GM19099 (cell line): ENCODE results near the gene MUC7.

Experiments
- POLR2A ChIP-seq: IDR thresholded peaks from 3 replicates; pipeline ENCODE4 v1.6.1; 2011; ENCODE audit warnings: low read depth; ENCODE audit not compliant: insufficient read length; ENCODE audit errors: extremely low read depth

MUC7 gene

GRCh38 chr4:70471897-70472296, at the start of gene MUC7:
MUC7 (plus strand) TSS chr4:70472197; CDS start chr4:70474022, 1,825 bp downstream.
- no peak for TF ChIP-seq POLR2A

DNA sequence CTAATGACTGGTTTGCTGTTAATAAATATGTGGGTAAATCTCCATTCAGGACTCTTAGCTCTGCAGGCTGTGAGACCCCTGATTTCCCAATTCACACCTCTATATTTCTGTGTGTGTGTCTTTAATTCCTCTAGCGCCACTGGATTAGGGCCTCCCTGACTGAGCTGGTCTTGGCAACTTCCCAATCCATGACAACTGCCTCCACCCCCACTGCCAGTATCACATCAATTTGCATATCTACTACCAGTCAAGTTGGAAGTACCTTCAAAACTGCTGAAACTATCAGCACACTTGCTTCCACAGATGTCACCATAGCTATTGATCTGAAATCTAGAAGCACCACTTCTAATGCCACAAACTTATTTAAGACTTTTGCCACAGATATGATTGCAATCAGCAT, 46.7 kb upstream of the MUC7 start:
- TF ChIP-seq POLR2A: no peak

- TF ChIP-seq POLR2A: no peak
Measured at GRCh38 chr4:70426789-70427188, 45.2 kb upstream of the MUC7 start.

DNA sequence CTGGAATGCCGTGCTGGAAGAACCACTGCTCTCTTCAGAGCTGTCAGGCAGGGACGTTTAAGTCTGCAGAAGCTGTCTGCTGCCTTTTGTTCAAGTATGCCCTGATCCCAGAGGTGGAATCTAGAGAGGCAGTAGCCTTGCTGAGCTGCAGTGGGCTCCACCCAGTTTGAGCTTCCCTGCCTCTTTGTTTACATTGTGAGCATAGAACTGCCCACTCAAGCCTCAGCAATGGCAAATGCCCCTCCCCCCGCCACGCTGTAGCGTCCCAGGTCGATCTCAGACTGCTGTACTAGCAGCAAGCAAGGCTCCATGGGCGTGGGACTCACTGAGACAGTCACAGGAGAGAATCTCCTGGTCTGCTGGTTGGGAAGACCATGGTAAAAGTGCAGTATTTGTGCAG, 34.8 kb upstream of the MUC7 start:
- no peak for TF ChIP-seq POLR2A

- TF ChIP-seq POLR2A: no peak
Measured at GRCh38 chr4:70442474-70442873, 29.5 kb upstream of the MUC7 start.

GRCh38 chr4:70443329-70443728, 28.7 kb upstream of the MUC7 start:
- TF ChIP-seq POLR2A: no peak

GRCh38 chr4:70449220-70449619, 22.8 kb upstream of the MUC7 start:
- TF ChIP-seq POLR2A: no peak

DNA sequence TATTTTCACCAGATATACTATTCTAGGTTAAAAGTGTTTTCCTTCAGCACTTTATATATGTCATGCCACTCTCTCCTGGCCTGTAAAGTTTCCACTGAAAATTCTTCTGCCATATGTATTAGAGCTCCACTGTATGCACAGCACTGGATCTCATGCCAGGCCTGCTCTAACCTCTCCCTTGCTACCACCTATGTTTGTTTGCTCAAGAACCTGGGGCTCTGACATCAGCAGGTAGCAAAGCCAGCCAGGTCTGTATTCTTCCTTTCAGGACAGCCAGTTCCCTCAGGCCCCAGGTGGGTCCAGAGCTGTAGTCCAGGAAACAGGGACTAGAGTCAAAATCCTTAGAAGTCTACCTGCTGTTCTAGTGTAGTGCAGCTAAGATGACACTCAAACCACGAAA, 19.1 kb upstream of the MUC7 start:
- TF ChIP-seq POLR2A: no peak

DNA sequence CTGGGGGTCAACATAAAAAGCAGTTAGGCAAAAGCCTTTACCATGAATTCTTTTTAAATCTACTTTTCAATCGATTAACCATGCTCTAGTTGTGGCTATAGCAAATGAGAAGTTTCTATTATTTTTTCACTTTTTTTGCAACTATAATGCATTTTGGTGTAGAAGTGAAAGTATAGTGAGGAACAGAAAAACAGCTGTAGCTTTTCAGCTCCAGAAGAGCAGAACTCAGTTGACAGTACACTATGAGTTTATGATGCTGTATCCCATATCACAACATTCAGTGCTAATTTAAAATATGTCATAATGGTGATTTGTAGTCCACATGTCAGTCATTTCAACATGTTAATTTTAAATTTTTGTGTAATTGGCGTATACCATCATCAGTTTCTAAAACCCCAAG, 8.7 kb upstream of the MUC7 start:
- TF ChIP-seq POLR2A: no peak

- no peak for TF ChIP-seq POLR2A
Measured at GRCh38 chr4:70473679-70474078, 1.7 kb downstream of the MUC7 start.

DNA sequence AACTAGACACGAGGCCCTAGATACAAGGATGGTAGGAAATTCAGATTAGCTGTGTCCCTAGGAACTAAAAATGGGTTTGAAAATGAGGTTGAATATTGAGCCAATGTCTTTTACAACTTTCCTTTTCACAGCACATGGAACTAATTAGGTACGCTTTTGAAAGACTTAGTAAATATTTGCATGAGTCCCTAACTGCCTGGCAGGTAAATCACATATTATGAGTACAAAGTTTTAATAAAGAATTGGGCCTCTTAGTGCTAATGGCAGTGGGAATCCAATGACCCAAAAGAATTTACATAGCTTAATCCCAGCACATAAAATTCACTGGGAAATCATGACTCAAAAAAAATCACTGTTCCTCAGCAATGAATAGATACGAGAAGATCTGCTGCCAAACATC, 16.8 kb downstream of the MUC7 start:
- no peak for TF ChIP-seq POLR2A

DNA sequence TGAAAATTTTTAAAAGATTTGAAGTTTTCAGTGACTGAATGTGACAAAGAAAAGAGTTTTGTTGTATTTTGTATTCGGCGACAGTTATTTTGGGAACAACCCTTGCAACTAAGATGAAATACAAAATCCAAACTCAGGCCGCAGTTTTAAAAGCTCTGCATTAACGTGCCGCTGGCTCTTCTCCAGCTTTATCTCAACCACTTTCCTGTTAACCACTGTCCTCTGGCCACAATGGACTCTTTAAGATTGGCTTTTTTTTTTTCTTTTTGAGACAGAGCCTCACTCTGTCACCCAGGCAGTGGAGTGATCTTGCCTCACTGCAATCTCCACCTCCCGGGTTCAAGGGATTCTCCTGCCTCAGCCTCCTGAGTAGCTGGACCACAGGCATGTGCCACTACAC, 24.2 kb downstream of the MUC7 start:
- no peak for TF ChIP-seq POLR2A

- no peak for TF ChIP-seq POLR2A
Measured at GRCh38 chr4:70504733-70505132, 32.7 kb downstream of the MUC7 start.

- no peak for TF ChIP-seq POLR2A
Measured at GRCh38 chr4:70505151-70505748, 33.3 kb downstream of the MUC7 start.

- TF ChIP-seq POLR2A: no peak
Measured at GRCh38 chr4:70508801-70509200, 36.8 kb downstream of the MUC7 start.

DNA sequence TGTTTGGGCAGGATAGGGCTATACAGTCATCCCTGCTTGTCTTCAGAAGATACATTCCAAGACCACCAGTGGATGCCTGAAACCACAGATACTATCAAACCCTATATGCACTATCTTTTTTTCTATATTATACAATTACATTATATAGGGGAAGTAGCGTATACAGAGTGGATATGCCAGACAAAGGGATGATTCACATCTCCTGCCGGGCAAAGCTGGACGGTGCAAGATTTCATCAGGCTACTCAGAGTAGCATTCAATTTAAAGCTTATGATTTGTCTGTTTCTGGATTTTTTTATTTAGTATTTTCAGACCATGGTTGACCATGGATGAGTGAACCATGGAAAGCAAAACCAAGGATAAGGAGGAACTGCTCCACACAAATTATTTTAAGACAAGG, 39.4 kb downstream of the MUC7 start:
- TF ChIP-seq POLR2A: no peak
